Fibroblast of lung (primary cell): Measurements from ENCODE around the gene TATDN3.

Source experiments
- CTCF ChIP-seq, 2 donors: IDR thresholded peaks in 1 of 2; conservative IDR thresholded peaks in 1 of 2; 1 replicate in 1 of 2; 2 replicates in 1 of 2; pipeline ENCODE4 v1.5.1; 2011 to 2012; ENCODE audit warnings: low read length in 2 of 2, control low read depth in 1 of 2, inconsistent platforms in 1 of 2, low read depth in 1 of 2, mild to moderate bottlenecking in 1 of 2
- EZH2 ChIP-seq: IDR thresholded peaks from 2 replicates; pipeline ENCODE4 v1.5.1; 2012; ENCODE audit warnings: low read length, control low read depth, mild to moderate bottlenecking; ENCODE audit errors: missing control alignments

- no peak for TF ChIP-seq CTCF (conservative IDR thresholded peaks at IDR 0.05 in 1 of 2, IDR thresholded peaks at IDR 0.05 in 1 of 2; ENCODE audit: low read depth in 1 of 2, low read length in 2 of 2)
- no peak for TF ChIP-seq EZH2
Measured at GRCh38 chr1:212792396-212792908, 758 bp downstream of the TATDN3 start.
